HepG2 (cell line): ENCODE measurements around the gene ENTREP3. TPM values are rescaled to one million over a fixed set of nuclear protein-coding genes. Genes with fewer than 3 reads are reported as not detected.

Source experiments
- HES4 ChIP-seq: sonication (generic); formaldehyde crosslinking; IDR thresholded peaks from 2 replicates; pipeline ENCODE4 v1.9.0; 2021; ENCODE audit warnings: mild to moderate bottlenecking, missing genetic modification reagents, borderline replicate concordance
- KLF11 ChIP-seq: IDR thresholded peaks from 2 replicates; pipeline ENCODE4 v1.6.1; 2016; ENCODE audit warnings: missing compliant biosample characterization
- KLF6 ChIP-seq: IDR thresholded peaks from 2 replicates; pipeline ENCODE4 v1.8.0; 2016; ENCODE audit warnings: missing biosample characterization, missing genetic modification reagents
- MBNL3 ChIP-seq: fragments of 250-450 bp; sonication (Bioruptor Pico); conservative IDR thresholded peaks from 2 replicates; pipeline ENCODE4 v1.8.0; 2022; ENCODE audit warnings: mild to moderate bottlenecking, inconsistent platforms
- MXI1 ChIP-seq: IDR thresholded peaks from 3 replicates; pipeline ENCODE4 v1.6.1; 2012; ENCODE audit warnings: low read depth, low read length, inconsistent platforms, borderline replicate concordance
- SNRNP70 ChIP-seq: fragments of 200-400 bp; formaldehyde crosslinking; IDR thresholded peaks from 2 replicates; pipeline ENCODE4 v1.6.1; 2017; ENCODE audit warnings: mild to moderate bottlenecking, low read depth, low read length, moderate library complexity
- STAG1 ChIP-seq: sonication (generic); formaldehyde crosslinking; IDR thresholded peaks from 2 replicates; pipeline ENCODE4 v1.4.0; 2020; ENCODE audit warnings: missing genetic modification reagents
- TARDBP ChIP-seq: sonication (generic); formaldehyde crosslinking; IDR thresholded peaks from 2 replicates; pipeline ENCODE4 v1.8.0; 2022; ENCODE audit warnings: mild to moderate bottlenecking, missing genetic modification reagents
- ZNF883 ChIP-seq: sonication (generic); formaldehyde crosslinking; IDR thresholded peaks from 2 replicates; pipeline ENCODE4 v1.5.1; 2020; ENCODE audit warnings: mild to moderate bottlenecking, missing genetic modification reagents; ENCODE audit errors: not compliant biosample characterization
- polyA plus RNA-seq, 8 experiments: library from polyadenylated mRNA; depleted of rRNA in 3 of 8; stranded (reverse) in 7 of 8; unstranded in 1 of 8; fragments of >200 nt; fragmentation: Illumina TruSeq in 4 of 8; extraction: Trizol in 4 of 8; gene quantifications; 2 replicates each; pipeline versions ENCODE4 v1.2.1 to v1.2.3, GENCODE V29; 2011 to 2016; ENCODE audit warnings: low read depth in 4 of 8, missing spikeins in 1 of 8, mixed read lengths in 1 of 8; ENCODE audit not compliant: insufficient read depth in 1 of 8
- total RNA-seq, 5 experiments: library from RNA; depleted of rRNA; stranded (reverse); fragments of >200 nt; fragmentation: Illumina TruSeq; extraction: Trizol; gene quantifications; 2 replicates each; pipeline ENCODE4 v1.2.3, GENCODE V29; 2016; ENCODE audit warnings: low read depth in 1 of 5
- TF ChIP-seq, protein P1 (sequence below): sonication (generic); formaldehyde crosslinking; IDR thresholded peaks from 2 replicates; pipeline ENCODE4 v1.5.0; 2020; ENCODE audit warnings: mild to moderate bottlenecking, missing genetic modification reagents, borderline replicate concordance
- TF ChIP-seq, protein P2 (sequence below), 2 experiments: sonication (generic) in 1 of 2; formaldehyde crosslinking in 1 of 2; IDR thresholded peaks; 2 replicates each; pipeline versions ENCODE4 v1.4.0 to v1.6.1; 2018 to 2020; ENCODE audit warnings: missing genetic modification reagents in 2 of 2, borderline replicate concordance in 1 of 2, low read depth in 1 of 2, mild to moderate bottlenecking in 1 of 2, missing biosample characterization in 1 of 2
- TF ChIP-seq, protein P3 (sequence below): sonication (generic); formaldehyde crosslinking; IDR thresholded peaks from 2 replicates; pipeline ENCODE4 v1.8.1; 2023; ENCODE audit warnings: mild to moderate bottlenecking, missing genetic modification reagents
- TF ChIP-seq, protein P4 (sequence below): sonication (generic); formaldehyde crosslinking; IDR thresholded peaks from 2 replicates; pipeline ENCODE4 v1.8.0; 2023; ENCODE audit warnings: mild to moderate bottlenecking, missing genetic modification reagents

Gene ENTREP3
- total and polyA plus RNA-seq, 2 of the 13 experiments (the other 11 are each of a cell fraction or from before 2014, with no cell fraction given), result 4.1 to 9.9 TPM

DNA sequence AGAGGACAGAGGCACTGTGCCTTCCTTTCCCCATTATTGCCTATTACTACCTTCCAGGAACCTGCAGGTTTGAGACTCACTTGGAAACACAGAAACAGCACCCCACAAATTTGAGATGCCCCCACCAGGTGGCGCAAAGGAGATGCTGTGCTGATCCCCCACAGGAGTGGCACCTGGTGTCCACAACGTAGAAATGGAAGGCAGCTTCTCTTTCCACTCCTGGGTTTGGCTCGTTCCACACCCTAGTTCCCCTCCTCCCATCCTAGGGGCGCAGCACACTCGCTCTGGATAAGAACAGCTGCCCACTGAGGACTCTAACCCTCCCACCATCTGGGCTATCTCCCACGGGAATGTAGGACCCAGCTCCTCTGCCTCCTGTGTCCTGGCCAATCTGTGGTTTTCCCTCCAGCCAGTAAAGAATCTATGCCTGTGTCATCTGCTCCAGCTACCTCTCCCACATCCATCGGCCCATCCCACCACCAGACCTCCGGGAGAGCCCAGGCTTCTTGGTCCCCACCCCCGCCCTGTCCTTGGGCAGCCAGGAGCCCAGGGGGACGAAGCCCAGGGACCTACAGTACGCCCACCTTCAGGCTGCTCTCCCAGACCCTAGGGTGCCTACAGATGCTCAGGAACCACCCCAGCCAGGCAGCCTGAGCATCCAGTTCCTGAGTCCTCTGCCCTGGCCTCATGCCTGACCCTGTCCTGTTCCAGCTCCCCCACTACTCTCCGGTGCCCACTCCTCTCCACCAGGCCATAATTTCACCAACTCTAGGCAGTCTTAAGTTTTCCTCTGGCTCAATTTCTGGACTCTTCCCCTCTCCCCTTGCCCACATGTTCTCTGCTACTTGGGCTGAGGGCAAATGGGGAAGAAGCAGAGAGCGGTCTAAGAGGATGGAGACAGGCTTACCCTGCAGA, 48.1 kb downstream of the ENTREP3 start (continued):
- TF ChIP-seq, protein P1, sequence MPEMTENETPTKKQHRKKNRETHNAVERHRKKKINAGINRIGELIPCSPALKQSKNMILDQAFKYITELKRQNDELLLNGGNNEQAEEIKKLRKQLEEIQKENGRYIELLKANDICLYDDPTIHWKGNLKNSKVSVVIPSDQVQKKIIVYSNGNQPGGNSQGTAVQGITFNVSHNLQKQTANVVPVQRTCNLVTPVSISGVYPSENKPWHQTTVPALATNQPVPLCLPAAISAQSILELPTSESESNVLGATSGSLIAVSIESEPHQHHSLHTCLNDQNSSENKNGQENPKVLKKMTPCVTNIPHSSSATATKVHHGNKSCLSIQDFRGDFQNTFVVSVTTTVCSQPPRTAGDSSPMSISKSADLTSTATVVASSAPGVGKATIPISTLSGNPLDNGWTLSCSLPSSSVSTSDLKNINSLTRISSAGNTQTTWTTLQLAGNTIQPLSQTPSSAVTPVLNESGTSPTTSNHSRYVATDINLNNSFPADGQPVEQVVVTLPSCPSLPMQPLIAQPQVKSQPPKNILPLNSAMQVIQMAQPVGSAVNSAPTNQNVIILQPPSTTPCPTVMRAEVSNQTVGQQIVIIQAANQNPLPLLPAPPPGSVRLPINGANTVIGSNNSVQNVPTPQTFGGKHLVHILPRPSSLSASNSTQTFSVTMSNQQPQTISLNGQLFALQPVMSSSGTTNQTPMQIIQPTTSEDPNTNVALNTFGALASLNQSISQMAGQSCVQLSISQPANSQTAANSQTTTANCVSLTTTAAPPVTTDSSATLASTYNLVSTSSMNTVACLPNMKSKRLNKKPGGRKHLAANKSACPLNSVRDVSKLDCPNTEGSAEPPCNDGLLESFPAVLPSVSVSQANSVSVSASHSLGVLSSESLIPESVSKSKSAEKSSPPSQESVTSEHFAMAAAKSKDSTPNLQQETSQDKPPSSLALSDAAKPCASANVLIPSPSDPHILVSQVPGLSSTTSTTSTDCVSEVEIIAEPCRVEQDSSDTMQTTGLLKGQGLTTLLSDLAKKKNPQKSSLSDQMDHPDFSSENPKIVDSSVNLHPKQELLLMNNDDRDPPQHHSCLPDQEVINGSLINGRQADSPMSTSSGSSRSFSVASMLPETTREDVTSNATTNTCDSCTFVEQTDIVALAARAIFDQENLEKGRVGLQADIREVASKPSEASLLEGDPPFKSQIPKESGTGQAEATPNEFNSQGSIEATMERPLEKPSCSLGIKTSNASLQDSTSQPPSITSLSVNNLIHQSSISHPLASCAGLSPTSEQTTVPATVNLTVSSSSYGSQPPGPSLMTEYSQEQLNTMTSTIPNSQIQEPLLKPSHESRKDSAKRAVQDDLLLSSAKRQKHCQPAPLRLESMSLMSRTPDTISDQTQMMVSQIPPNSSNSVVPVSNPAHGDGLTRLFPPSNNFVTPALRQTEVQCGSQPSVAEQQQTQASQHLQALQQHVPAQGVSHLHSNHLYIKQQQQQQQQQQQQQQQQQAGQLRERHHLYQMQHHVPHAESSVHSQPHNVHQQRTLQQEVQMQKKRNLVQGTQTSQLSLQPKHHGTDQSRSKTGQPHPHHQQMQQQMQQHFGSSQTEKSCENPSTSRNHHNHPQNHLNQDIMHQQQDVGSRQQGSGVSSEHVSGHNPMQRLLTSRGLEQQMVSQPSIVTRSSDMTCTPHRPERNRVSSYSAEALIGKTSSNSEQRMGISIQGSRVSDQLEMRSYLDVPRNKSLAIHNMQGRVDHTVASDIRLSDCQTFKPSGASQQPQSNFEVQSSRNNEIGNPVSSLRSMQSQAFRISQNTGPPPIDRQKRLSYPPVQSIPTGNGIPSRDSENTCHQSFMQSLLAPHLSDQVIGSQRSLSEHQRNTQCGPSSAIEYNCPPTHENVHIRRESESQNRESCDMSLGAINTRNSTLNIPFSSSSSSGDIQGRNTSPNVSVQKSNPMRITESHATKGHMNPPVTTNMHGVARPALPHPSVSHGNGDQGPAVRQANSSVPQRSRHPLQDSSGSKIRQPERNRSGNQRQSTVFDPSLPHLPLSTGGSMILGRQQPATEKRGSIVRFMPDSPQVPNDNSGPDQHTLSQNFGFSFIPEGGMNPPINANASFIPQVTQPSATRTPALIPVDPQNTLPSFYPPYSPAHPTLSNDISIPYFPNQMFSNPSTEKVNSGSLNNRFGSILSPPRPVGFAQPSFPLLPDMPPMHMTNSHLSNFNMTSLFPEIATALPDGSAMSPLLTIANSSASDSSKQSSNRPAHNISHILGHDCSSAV (CRISPR knock-in tag), result no peak
- TF ChIP-seq STAG1 (CRISPR knock-in tag), result peak; percentile 76
- TF ChIP-seq, protein P2, sequence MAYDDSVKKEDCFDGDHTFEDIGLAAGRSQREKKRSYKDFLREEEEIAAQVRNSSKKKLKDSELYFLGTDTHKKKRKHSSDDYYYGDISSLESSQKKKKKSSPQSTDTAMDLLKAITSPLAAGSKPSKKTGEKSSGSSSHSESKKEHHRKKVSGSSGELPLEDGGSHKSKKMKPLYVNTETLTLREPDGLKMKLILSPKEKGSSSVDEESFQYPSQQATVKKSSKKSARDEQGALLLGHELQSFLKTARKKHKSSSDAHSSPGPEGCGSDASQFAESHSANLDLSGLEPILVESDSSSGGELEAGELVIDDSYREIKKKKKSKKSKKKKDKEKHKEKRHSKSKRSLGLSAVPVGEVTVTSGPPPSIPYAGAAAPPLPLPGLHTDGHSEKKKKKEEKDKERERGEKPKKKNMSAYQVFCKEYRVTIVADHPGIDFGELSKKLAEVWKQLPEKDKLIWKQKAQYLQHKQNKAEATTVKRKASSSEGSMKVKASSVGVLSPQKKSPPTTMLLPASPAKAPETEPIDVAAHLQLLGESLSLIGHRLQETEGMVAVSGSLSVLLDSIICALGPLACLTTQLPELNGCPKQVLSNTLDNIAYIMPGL (CRISPR knock-in tag; IDR thresholded peaks at IDR 0.05; ENCODE audit: borderline replicate concordance in 1 of 2, low read depth in 1 of 2), result peak in 1 of 2 experiments; percentile 64; a peak in 1 of 4 replicates
- TF ChIP-seq, protein P3, sequence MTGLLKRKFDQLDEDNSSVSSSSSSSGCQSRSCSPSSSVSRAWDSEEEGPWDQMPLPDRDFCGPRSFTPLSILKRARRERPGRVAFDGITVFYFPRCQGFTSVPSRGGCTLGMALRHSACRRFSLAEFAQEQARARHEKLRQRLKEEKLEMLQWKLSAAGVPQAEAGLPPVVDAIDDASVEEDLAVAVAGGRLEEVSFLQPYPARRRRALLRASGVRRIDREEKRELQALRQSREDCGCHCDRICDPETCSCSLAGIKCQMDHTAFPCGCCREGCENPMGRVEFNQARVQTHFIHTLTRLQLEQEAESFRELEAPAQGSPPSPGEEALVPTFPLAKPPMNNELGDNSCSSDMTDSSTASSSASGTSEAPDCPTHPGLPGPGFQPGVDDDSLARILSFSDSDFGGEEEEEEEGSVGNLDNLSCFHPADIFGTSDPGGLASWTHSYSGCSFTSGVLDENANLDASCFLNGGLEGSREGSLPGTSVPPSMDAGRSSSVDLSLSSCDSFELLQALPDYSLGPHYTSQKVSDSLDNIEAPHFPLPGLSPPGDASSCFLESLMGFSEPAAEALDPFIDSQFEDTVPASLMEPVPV (CRISPR knock-in tag), result no peak
- TF ChIP-seq ZNF883 (CRISPR knock-in tag), result no peak
- no peak for TF ChIP-seq MBNL3 (CRISPR knock-in tag)
- TF ChIP-seq KLF11, result no peak
- TF ChIP-seq SNRNP70, result no peak
- TF ChIP-seq, protein P4, sequence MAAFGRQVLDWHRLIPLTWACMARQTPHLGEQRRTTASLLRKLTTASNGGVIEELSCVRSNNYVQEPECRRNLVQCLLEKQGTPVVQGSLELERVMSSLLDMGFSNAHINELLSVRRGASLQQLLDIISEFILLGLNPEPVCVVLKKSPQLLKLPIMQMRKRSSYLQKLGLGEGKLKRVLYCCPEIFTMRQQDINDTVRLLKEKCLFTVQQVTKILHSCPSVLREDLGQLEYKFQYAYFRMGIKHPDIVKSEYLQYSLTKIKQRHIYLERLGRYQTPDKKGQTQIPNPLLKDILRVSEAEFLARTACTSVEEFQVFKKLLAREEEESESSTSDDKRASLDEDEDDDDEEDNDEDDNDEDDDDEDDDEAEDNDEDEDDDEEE (CRISPR knock-in tag), result no peak
- 0 out of 3 replicates have a peak, but pooled peaks have one; percentile 31 for TF ChIP-seq MXI1
- no peak for TF ChIP-seq TARDBP
- no peak for TF ChIP-seq KLF6 (CRISPR knock-in tag)
- no peak for TF ChIP-seq HES4
